ENCODE measurements around the gene HOXB3. TPM values are rescaled to one million over a fixed set of nuclear protein-coding genes. Genes with fewer than 3 reads are reported as not detected.

HOXB3 gene
- total and polyA plus RNA-seq, 12 donors: 0.24 to 5.9 (median 1.1) TPM

DNA sequence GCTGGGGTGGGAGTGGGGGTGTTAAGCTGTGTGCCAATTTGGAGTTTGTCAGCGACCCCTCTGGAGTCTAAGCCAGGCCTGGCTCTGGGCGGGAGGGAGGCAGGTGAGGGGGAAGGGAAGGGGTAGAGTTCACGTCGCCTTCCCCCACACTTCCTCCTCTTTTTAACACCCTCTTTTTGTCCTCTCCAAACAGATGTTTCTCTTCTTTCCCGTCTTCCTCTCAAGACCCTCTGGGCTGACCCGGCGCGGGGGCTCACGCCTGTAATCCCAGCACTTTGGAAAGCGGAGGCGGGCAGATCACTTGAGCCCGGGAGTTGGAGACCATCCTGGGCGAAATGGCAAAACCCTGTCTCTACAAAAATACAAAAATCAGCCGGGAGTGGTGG is 62.5 kb downstream of the HOXB3 start:
- Histone ChIP-seq H3K36me3 (no peaks in the 10 kb centered on the region), H3K4me1 (no peaks in the 10 kb centered on the region), H3K27ac (no peak overlapping the region), H3K9me3 (no peaks in the 10 kb centered on the region), H3K4me3 (no peak overlapping the region), H3K27me3 (peaks cover 0 to 97% (median 94%) of the 10 kb centered on the region in 7 donors)
- no peak for DNase-seq
- ATAC-seq: no peak
- 37 to 43% methylated on average over 14 of the region's 14 CpGs for WGBS, 2 donors
- TF ChIP-seq, protein P1, sequence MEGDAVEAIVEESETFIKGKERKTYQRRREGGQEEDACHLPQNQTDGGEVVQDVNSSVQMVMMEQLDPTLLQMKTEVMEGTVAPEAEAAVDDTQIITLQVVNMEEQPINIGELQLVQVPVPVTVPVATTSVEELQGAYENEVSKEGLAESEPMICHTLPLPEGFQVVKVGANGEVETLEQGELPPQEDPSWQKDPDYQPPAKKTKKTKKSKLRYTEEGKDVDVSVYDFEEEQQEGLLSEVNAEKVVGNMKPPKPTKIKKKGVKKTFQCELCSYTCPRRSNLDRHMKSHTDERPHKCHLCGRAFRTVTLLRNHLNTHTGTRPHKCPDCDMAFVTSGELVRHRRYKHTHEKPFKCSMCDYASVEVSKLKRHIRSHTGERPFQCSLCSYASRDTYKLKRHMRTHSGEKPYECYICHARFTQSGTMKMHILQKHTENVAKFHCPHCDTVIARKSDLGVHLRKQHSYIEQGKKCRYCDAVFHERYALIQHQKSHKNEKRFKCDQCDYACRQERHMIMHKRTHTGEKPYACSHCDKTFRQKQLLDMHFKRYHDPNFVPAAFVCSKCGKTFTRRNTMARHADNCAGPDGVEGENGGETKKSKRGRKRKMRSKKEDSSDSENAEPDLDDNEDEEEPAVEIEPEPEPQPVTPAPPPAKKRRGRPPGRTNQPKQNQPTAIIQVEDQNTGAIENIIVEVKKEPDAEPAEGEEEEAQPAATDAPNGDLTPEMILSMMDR (IDR thresholded peaks at IDR 0.05): no peak
- intact Hi-C loops (cut with DNase I): no loop called here

DNA sequence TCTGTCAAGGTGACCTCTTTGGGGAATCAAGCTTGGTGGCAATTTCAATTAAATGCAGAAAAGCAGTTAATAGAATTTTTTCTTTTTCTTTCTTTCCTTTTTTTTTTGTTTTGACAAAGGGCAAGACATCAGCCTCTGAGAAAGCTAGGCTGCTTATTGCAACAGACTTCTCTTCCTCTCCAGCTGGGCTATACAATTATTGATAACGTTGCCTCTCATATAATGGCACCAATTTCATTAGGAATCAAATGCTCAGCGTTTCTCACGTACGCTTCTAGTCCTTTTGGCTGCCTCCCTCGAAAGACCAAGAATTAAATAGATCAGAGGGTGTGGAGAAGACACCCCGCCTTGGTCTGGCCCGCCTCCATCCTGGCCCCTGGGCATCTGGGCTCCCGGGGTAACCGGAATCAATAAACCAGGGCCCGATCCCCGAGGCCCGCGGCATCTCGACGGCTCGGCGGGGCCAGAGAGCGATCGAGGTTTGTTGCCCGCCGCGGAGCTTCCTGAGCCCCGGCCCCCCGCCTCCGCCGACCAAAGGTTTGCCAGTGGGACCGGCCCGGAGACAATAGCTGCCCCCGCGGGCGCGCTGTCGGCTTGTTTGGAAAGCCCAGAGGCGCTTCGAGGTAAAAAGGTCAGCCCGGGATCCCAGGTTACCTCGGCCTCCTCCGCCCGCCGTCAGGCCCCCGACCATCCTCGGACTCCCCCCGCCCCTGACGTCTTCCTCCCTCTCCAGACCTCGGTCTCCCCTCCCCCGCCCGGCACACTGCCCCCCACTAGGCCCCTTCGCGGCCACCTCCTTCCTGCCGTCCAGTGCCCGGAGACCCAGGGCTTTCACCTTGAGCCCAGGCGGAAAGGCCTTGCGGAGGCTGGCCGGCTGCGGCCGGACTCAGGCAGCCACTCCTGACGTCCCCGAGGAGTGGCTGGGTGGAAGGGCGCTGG is 63.2 kb downstream of the HOXB3 start:
- H3K27me3 ChIP-seq: peaks cover 0 to 96% (median 93%) of the 10 kb centered on the region in 7 donors
- ATAC-seq (no peak), DNase-seq (peak in 1 of 2 donors; percentile 18)
- no peaks in the 10 kb centered on the region for H3K9me3 ChIP-seq
- H3K4me1 ChIP-seq: no peaks in the 10 kb centered on the region
- TF ChIP-seq, protein P1 (IDR thresholded peaks at IDR 0.05): no peak
- no peaks in the 10 kb centered on the region for H3K36me3 ChIP-seq
- intact Hi-C loops (cut with DNase I): no loop called here
- WGBS, 2 donors: 15 to 17% methylated on average over 52 to 59 of the region's 59 CpGs
- no peak overlapping the region for H3K4me3 ChIP-seq
- no peak overlapping the region for H3K27ac ChIP-seq

DNA sequence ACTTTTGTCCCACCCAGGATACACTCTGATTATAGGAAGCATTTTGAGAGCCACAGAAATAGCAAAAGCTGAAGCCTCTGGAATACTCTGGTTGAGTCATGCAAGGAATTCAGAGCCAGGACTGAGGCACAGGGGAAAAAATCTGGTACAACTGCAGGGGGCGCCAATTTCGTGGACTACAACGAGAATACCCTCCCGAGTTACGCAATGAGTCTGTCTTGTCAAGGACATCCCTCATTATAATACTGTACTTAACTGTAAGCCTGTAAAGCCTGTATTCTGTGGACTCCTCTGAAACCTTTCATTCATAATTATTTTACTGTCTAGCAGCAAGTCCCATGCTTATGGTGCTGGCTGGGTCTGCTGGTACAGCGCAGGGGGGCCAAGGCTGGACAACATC is 67.0 kb downstream of the HOXB3 start:
- H3K4me1 ChIP-seq: no peaks in the 10 kb centered on the region
- TF ChIP-seq, protein P1 (IDR thresholded peaks at IDR 0.05): no peak

DNA sequence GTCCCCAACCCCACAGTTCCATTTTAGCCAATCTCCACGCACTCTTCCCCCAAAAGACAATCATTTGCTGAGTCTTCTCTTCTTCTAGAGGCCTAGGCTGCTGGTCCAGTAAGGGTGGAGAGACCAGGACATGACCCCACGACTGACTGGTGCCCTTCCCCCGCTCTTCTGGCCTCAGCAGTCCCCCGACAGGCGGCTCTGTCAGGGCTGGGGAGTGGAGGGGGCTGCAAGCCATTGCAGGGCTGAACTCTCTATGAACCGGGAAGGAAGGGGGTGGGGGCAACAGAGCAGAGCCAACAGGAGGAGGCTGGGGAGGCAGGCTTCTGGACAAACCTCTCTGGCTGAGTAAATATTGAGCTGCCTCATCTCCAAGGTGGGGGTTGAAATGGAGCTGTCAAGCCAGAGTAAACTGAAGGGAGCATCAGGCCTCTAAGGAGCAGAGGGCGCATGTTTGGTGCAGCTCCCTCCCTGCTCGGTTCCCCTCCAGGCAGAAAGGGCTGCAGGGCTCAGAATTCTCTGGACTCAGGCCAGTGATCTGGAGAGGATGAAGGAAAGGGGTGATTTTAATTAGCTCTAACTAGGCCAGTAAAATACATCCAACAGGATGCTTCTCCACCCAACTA is 67.9 kb downstream of the HOXB3 start:
- Histone ChIP-seq H3K4me3 (no peak overlapping the region), H3K9me3 (no peaks in the 10 kb centered on the region), H3K27me3 (peaks cover 0 to 97% (median 91%) of the 10 kb centered on the region in 7 donors), H3K36me3 (no peaks in the 10 kb centered on the region), H3K4me1 (no peaks in the 10 kb centered on the region), H3K27ac (no peak overlapping the region)
- intact Hi-C loops (cut with DNase I): no loop called here
- ATAC-seq (no peak), DNase-seq (no peak)
- TF ChIP-seq, protein P1 (IDR thresholded peaks at IDR 0.05): no peak
- WGBS, 2 donors: 26 to 28% methylated on average over 8 of the region's 8 CpGs

More for the DNA sequence above, 67.0 kb downstream of the HOXB3 start:
- intact Hi-C loops (cut with DNase I): no loop called here
- ATAC-seq: no peak
- H3K9me3 ChIP-seq: no peaks in the 10 kb centered on the region
- no peak overlapping the region for H3K27ac ChIP-seq
- 69 to 74% methylated on average over 6 of the region's 6 CpGs for WGBS, 2 donors
- H3K27me3 ChIP-seq: peaks cover 0 to 97% (median 91%) of the 10 kb centered on the region in 7 donors
- H3K36me3 ChIP-seq: no peaks in the 10 kb centered on the region
- no peak overlapping the region for H3K4me3 ChIP-seq
- DNase-seq: no peak

Measured in heart right ventricle (tissue), 16 donors.